BJ (cell line): ENCODE data around the gene IARS2. TPM values are rescaled to one million over a fixed set of nuclear protein-coding genes. Genes with fewer than 3 reads are reported as not detected.

ENCODE experiments used
- CTCF ChIA-PET: fragments of 350-600 bp; formaldehyde crosslinking; extraction: SDS; loops from one replicate; lab custom pipeline; 2021; ENCODE audit warnings: antibody characterized with exemption, inconsistent platforms; lab: Yijun Ruan, JAX
- POLR2A ChIA-PET: fragments of 300-600 bp; sonication (Branson Sonifier 250); formaldehyde crosslinking; extraction: SDS; loops from one replicate; lab custom pipeline; 2021; ENCODE audit warnings: antibody characterized with exemption; lab: Charles Lee
- DNase-seq: peaks from one replicate; pipeline ENCODE4 v3.0.0-alpha.2; 2011; ENCODE audit warnings: low read depth
- H3K27me3 ChIP-seq: 2 replicates; pipeline ENCODE4 v1.6.0; 2011; ENCODE audit warnings: low read length; ENCODE audit not compliant: control insufficient read depth, insufficient read depth
- H3K36me3 ChIP-seq: 2 replicates; pipeline ENCODE4 v1.5.1; 2011; ENCODE audit warnings: low read length; ENCODE audit not compliant: control insufficient read depth, insufficient read depth
- H3K4me3 ChIP-seq: 2 replicates; pipeline ENCODE4 v1.5.1; 2011; ENCODE audit warnings: low read depth, mild to moderate bottlenecking, control low read depth, low read length
- CTCF ChIP-seq: IDR thresholded peaks from 2 replicates; pipeline ENCODE4 v1.5.1; 2011; ENCODE audit warnings: low read depth, mild to moderate bottlenecking, control low read depth, inconsistent platforms, low read length, moderate library complexity; ENCODE audit not compliant: insufficient read depth
- polyA minus RNA-seq: library from RNA; depleted of rRNA, polyadenylated mRNA; stranded (reverse); fragments of >200 nt; gene quantifications from 2 replicates; pipeline ENCODE4 v1.2.3, GENCODE V29; 2011; rRNA and poly(A)+ RNA removed
- polyA plus RNA-seq: library from polyadenylated mRNA; depleted of rRNA; stranded (reverse); fragments of >200 nt; gene quantifications from 2 replicates; pipeline ENCODE4 v1.2.3, GENCODE V29; 2011; rRNA removed

The IARS2 gene
- polyA plus RNA-seq, result 10.7 and 22.5 TPM in 2 replicates
- 10.0 and 15.7 TPM in 2 replicates for polyA minus RNA-seq

- no peak for DNase-seq
- H3K4me3 ChIP-seq, result peak within 1 kb of the TSS; percentile 88
- peaks cover 3% of the 10 kb centered on the region; the same call in 1 of the 2 replicates for H3K36me3 ChIP-seq
- no peaks in the 10 kb centered on the region for H3K27me3 ChIP-seq
- TF ChIP-seq CTCF, result no peak
- POLR2A ChIA-PET, result interaction anchor here (0.7 kb wide), 1 partner anchor 785 kb away, joined by 3 read pairs; the partner anchor contains the start of gene HLX
- CTCF ChIA-PET, result interaction anchor here (0.5 to 0.9 kb wide), 3 partner anchors 11 to 684 kb away, joined by 3 read pairs; no protein-coding TSS in a partner anchor
Observed at GRCh38 chr1:220094016-220094911, at the start of gene IARS2. Gene IARS2 (plus strand): TSS chr1:220094132. CDS start chr1:220094217, 85 bp downstream.

DNA sequence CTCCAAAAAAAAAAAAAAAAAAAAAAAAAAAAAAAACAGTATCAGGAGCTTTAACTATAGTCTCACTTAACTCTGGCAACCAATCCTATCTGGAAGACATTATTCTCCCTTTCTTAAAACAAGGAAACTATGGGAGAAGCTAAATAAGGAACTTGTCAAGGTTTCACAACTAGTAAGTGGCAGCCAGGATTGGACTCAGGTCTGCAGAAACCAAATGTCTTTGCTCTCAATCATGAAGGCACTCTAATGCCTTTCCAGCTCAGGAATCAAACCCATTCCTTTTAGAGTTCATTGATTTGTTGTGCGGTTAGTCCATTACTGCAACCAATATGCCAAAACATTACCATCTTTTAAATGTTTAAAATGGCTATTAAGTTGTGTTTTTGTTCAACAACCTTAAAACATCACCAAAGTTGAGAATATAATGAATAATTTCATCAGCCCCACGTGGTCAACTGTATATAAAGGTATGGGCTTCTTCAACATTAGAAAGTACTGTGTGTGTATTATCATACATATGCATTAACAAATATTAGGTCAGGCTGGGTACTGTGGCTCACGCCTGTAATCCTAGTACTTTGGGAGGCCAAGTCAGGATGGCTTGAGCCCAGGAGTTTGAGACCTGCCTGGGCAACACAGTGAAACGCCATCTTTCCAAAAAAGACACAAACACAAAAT lies 49.1 kb upstream of the IARS2 start:
- peak overlapping the region; percentile 99 for H3K4me3 ChIP-seq
- TF ChIP-seq CTCF, result no peak
- POLR2A ChIA-PET, result interaction anchor here (0.6 to 0.7 kb wide), 3 partner anchors 8 to 688 kb away, joined by 6 to 18 read pairs (median 7); no protein-coding TSS in a partner anchor
- H3K36me3 ChIP-seq, result peaks cover 3% of the 10 kb centered on the region
- H3K27me3 ChIP-seq, result no peaks in the 10 kb centered on the region
- DNase-seq, result no peak
- CTCF ChIA-PET, result interaction anchor here (0.6 kb wide), 1 partner anchor 711 kb away, joined by 4 read pairs; no protein-coding TSS in a partner anchor

GRCh38 chr1:220045356-220046051 lies 48.4 kb upstream of the IARS2 start:
- CTCF ChIA-PET, result interaction anchor here (1.0 kb wide), 1 partner anchor 70 kb away, joined by 3 read pairs; no protein-coding TSS in a partner anchor
- peak overlapping the region; percentile 99 for H3K4me3 ChIP-seq
- no peak for TF ChIP-seq CTCF
- no peak for DNase-seq
- POLR2A ChIA-PET, result no interaction called here
- no peaks in the 10 kb centered on the region; the same call in 1 of the 2 replicates for H3K36me3 ChIP-seq
- H3K27me3 ChIP-seq, result no peaks in the 10 kb centered on the region

DNA sequence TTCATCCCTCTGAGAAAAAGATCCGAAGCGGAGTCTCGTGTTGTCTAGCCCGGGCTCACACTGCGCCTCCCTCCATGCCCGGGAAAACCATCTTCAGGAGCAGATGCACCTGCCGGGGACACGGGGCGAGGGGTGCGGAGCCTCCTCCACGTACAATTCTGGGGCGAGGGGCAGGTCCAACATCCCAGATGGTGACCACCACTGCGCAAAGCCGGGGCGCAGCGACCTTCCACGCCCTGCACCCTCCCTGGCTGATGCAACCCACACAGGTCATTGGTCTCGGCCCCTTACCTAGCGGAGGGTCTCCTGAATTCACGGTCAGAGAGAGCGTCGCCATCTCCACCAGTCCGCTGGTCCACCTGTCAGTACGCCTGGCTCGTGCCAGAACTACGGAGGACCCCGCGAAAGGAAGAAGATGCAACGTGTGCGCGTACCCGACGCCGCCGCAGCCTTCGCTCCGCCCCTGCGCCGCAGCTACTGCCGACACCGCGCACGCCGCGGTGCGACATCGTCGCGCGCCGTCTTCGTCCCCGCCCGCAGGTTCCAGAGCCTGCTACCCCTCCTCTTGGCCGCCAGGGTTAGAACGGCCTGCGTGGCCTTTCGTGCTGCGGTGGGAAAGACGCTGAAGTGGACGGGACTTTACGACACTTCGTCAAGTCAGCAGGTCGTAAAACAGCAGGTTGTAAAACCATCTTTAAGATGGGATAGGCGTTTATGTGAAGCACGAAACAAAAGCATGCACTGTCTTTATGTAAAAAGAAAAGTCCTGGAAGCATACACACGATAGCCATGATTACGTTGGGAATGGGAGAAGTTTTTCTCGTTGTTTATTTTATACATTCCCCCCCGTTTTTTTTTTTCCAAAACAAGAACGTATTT lies 47.6 kb upstream of the IARS2 start, which contains the start of gene EPRS1:
EPRS1 (minus strand) TSS at position 454 of the 879 bp plus-strand sequence; CDS start at position 337, 117 bp downstream.
- ChIA-PET CTCF (interaction anchor here (1.0 kb wide), 1 partner anchor 70 kb away, joined by 3 read pairs; no protein-coding TSS in a partner anchor), POLR2A (no interaction called here)
- DNase-seq, result peak; percentile 94
- Histone ChIP-seq H3K4me3 (peak within 1 kb of the TSS; percentile 99), H3K27me3 (no peaks in the 10 kb centered on the region), H3K36me3 (no peaks in the 10 kb centered on the region)
- peak; percentile 72 for TF ChIP-seq CTCF
